Measurements from ENCODE around the gene ZNF516. TPM values are rescaled to one million over a fixed set of nuclear protein-coding genes. Genes with fewer than 3 reads are reported as not detected.

Gene ZNF516
- total RNA-seq, 1 experiment from 2014 or later, result 44.2 TPM

DNA sequence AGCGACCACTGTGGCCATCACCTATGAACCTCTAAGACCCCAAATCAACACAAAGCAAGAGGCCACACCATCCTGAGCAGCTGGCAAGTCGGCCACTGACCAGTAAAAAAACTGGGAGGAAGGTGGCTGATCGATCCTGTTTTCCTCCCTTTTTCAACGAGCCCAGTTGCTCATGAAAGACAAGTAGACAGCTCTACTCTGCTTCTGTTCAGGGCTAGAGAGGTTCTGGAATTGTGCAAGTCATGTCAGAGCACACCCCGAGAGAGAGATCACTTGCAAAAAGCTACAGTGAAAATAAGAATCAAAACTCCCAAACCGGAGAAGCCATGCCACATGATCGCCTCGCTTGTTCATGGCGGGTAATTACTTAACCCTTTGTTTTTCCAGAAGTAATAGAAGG is 34.6 kb downstream of the ZNF516 start:
- DNase-seq, result no peak
- Mint-ChIP-seq H3K27ac (ENCODE audit: unreplicated experiment) (peak overlapping the region; percentile 63), H3K9me3 (ENCODE audit: low read depth, unreplicated experiment) (no peaks in the 10 kb centered on the region), H3K4me3 (ENCODE audit: low read depth, unreplicated experiment) (peak overlapping the region; percentile 32), H3K4me1 (ENCODE audit: low read depth, unreplicated experiment) (peaks cover 24% of the 10 kb centered on the region), H3K36me3 (ENCODE audit: insufficient read depth, unreplicated experiment) (peaks cover 24% of the 10 kb centered on the region), H3K27me3 (ENCODE audit: unreplicated experiment) (no peaks in the 10 kb centered on the region)
- intact Hi-C loops (cut with micrococcal nuclease; ENCODE audit: unreplicated experiment), result no loop called here
- CTCF ChIA-PET, result interaction anchor here (0.6 kb wide), 1 partner anchor 55 kb away, joined by 3 read pairs; no protein-coding TSS in a partner anchor
- TF ChIP-seq, protein P1, sequence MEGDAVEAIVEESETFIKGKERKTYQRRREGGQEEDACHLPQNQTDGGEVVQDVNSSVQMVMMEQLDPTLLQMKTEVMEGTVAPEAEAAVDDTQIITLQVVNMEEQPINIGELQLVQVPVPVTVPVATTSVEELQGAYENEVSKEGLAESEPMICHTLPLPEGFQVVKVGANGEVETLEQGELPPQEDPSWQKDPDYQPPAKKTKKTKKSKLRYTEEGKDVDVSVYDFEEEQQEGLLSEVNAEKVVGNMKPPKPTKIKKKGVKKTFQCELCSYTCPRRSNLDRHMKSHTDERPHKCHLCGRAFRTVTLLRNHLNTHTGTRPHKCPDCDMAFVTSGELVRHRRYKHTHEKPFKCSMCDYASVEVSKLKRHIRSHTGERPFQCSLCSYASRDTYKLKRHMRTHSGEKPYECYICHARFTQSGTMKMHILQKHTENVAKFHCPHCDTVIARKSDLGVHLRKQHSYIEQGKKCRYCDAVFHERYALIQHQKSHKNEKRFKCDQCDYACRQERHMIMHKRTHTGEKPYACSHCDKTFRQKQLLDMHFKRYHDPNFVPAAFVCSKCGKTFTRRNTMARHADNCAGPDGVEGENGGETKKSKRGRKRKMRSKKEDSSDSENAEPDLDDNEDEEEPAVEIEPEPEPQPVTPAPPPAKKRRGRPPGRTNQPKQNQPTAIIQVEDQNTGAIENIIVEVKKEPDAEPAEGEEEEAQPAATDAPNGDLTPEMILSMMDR (IDR thresholded peaks at IDR 0.05; ENCODE audit: unreplicated experiment), result no peak
- no TSS peak for BruUV-seq (replicated peaks)

GRCh38 chr18:76459687-76460350 is 35.2 kb downstream of the ZNF516 start:
- peak; percentile 73 for DNase-seq
- Mint-ChIP-seq H3K9me3 (ENCODE audit: low read depth, unreplicated experiment) (no peaks in the 10 kb centered on the region), H3K36me3 (ENCODE audit: insufficient read depth, unreplicated experiment) (peaks cover 24% of the 10 kb centered on the region), H3K27ac (ENCODE audit: unreplicated experiment) (peak overlapping the region; percentile 63), H3K4me3 (ENCODE audit: low read depth, unreplicated experiment) (peak overlapping the region; percentile 32), H3K27me3 (ENCODE audit: unreplicated experiment) (no peaks in the 10 kb centered on the region), H3K4me1 (ENCODE audit: low read depth, unreplicated experiment) (peaks cover 24% of the 10 kb centered on the region)
- TF ChIP-seq, protein P1 (IDR thresholded peaks at IDR 0.05; ENCODE audit: unreplicated experiment), result no peak
- CTCF ChIA-PET, result no interaction called here
- no TSS peak for BruUV-seq (replicated peaks)
- intact Hi-C loops (cut with micrococcal nuclease; ENCODE audit: unreplicated experiment), result no loop called here

- no peaks in the 10 kb centered on the region for H3K9me3 Mint-ChIP-seq (ENCODE audit: low read depth, unreplicated experiment)
- H3K36me3 Mint-ChIP-seq (ENCODE audit: insufficient read depth, unreplicated experiment), result peaks cover 24% of the 10 kb centered on the region
- H3K27ac Mint-ChIP-seq (ENCODE audit: unreplicated experiment), result peak overlapping the region; percentile 63
- CTCF ChIA-PET, result no interaction called here
- TF ChIP-seq, protein P1 (IDR thresholded peaks at IDR 0.05; ENCODE audit: unreplicated experiment), result no peak
- intact Hi-C loops (cut with micrococcal nuclease; ENCODE audit: unreplicated experiment), result no loop called here
- H3K4me1 Mint-ChIP-seq (ENCODE audit: low read depth, unreplicated experiment), result peaks cover 28% of the 10 kb centered on the region
- no peaks in the 10 kb centered on the region for H3K27me3 Mint-ChIP-seq (ENCODE audit: unreplicated experiment)
- peak overlapping the region; percentile 32 for H3K4me3 Mint-ChIP-seq (ENCODE audit: low read depth, unreplicated experiment)
- no peak for DNase-seq
- TSS peak; percentile 50 for BruUV-seq (replicated peaks)
These were observed 35.7 kb downstream of the ZNF516 start for GRCh38 chr18:76459312-76459686.

DNA sequence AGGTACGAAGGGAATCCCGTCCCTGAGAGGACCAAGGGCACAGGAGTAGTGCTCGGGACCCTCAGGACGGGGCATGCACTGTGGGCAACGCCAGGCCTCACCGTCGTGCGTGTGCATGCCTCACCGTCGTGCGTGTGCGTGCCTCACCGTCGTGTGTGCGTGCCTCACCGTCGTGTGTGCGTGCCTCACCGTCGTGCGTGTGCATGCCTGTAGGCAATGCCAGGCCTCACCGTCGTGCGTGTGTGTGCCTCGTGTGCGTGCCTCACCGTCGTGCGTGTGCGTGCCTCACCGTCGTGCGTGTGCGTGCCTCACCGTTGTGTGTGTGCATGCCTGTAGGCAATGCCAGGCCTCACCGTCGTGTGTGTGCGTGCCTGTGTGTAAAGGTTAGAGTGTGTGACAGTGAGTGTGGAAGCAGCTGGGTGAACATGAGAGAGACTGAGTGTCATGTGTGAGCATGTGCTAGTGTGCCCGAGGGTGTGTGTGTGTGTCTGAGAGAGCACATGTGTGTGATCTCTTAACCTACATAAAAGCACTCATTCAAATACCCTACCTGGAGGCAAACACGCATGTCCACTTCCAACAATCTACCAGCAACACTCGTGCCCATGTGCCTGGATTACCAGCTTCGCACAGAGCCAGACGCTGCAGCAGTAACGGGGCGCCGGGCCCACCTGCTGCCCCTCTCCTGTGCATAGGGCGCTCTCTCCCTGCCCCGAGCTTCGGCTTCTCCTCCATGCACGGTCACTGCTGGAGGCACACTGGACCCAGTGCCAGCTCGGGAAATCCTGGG is 36.3 kb downstream of the ZNF516 start:
- peaks cover 24% of the 10 kb centered on the region for H3K36me3 Mint-ChIP-seq (ENCODE audit: insufficient read depth, unreplicated experiment)
- no peaks in the 10 kb centered on the region for H3K9me3 Mint-ChIP-seq (ENCODE audit: low read depth, unreplicated experiment)
- H3K4me1 Mint-ChIP-seq (ENCODE audit: low read depth, unreplicated experiment), result peaks cover 34% of the 10 kb centered on the region
- CTCF ChIA-PET, result interaction anchor here (0.6 kb wide), 1 partner anchor 28 kb away, joined by 3 read pairs; no protein-coding TSS in a partner anchor
- no peak for DNase-seq
- H3K27ac Mint-ChIP-seq (ENCODE audit: unreplicated experiment), result no peak overlapping the region
- BruUV-seq (replicated peaks), result no TSS peak
- H3K4me3 Mint-ChIP-seq (ENCODE audit: low read depth, unreplicated experiment), result peak overlapping the region; percentile 32
- H3K27me3 Mint-ChIP-seq (ENCODE audit: unreplicated experiment), result no peaks in the 10 kb centered on the region
- intact Hi-C loops (cut with micrococcal nuclease; ENCODE audit: unreplicated experiment), result no loop called here
- TF ChIP-seq, protein P1 (IDR thresholded peaks at IDR 0.05; ENCODE audit: unreplicated experiment), result no peak

Data from Calu3 (cell line).